ENCODE results near the gene RPL36.

The RPL36 gene

GRCh38 chr19:5690125-5690954, at the start of gene RPL36:
TSS of gene RPL36 (plus strand) at chr19:5690295. CDS start at chr19:5690508, 213 bp downstream.
- H3K4me3 Mint-ChIP-seq, result peak within 1 kb of the TSS; percentile 96 to 99
- ATAC-seq (peak; percentile 62), DNase-seq (peak; percentile 99)
- peak within 1 kb of the TSS; percentile 98 to 99 for H3K27ac Mint-ChIP-seq
- no peaks in the 10 kb centered on the region for H3K9me3 Mint-ChIP-seq
- H3K4me1 Mint-ChIP-seq, result peaks cover 80% of the 10 kb centered on the region
- H3K27me3 Mint-ChIP-seq, result no peaks in the 10 kb centered on the region

- no peak overlapping the region for H3K27ac Mint-ChIP-seq
- H3K4me1 Mint-ChIP-seq, result peaks cover 25% of the 10 kb centered on the region
- H3K27me3 Mint-ChIP-seq, result no peaks in the 10 kb centered on the region
- no peak for ATAC-seq
- no peaks in the 10 kb centered on the region for H3K9me3 Mint-ChIP-seq
- H3K4me3 Mint-ChIP-seq, result no peak overlapping the region
- DNase-seq, result no peak
Measured at GRCh38 chr19:5641171-5641570, 48.9 kb upstream of the RPL36 start.

GRCh38 chr19:5642204-5642603, 47.9 kb upstream of the RPL36 start:
- H3K4me3 Mint-ChIP-seq, result no peak overlapping the region
- no peak overlapping the region for H3K27ac Mint-ChIP-seq
- H3K4me1 Mint-ChIP-seq, result peaks cover 25% of the 10 kb centered on the region
- ATAC-seq, result no peak
- no peaks in the 10 kb centered on the region for H3K9me3 Mint-ChIP-seq
- no peak for DNase-seq
- H3K27me3 Mint-ChIP-seq, result no peaks in the 10 kb centered on the region

GRCh38 chr19:5643060-5643459, 47.0 kb upstream of the RPL36 start:
- Mint-ChIP-seq H3K27ac (no peak overlapping the region), H3K4me3 (no peak overlapping the region), H3K9me3 (no peaks in the 10 kb centered on the region), H3K4me1 (peaks cover 25% of the 10 kb centered on the region), H3K27me3 (no peaks in the 10 kb centered on the region)
- DNase-seq, result no peak
- ATAC-seq, result no peak

GRCh38 chr19:5644037-5644436, 46.1 kb upstream of the RPL36 start:
- Mint-ChIP-seq H3K9me3 (no peaks in the 10 kb centered on the region), H3K4me3 (no peak overlapping the region), H3K27ac (peak overlapping the region; percentile 44 to 83), H3K4me1 (peaks cover 25% of the 10 kb centered on the region), H3K27me3 (no peaks in the 10 kb centered on the region)
- no peak for DNase-seq
- ATAC-seq, result no peak

- ATAC-seq (no peak), DNase-seq (no peak)
- H3K4me3 Mint-ChIP-seq, result no peak overlapping the region
- H3K27ac Mint-ChIP-seq, result peak overlapping the region; percentile 54 to 80
- peaks cover 25% of the 10 kb centered on the region for H3K4me1 Mint-ChIP-seq
- H3K9me3 Mint-ChIP-seq, result no peaks in the 10 kb centered on the region
- H3K27me3 Mint-ChIP-seq, result no peaks in the 10 kb centered on the region
Measured at GRCh38 chr19:5645409-5645808, 44.7 kb upstream of the RPL36 start.

- peaks cover 19% of the 10 kb centered on the region for H3K4me1 Mint-ChIP-seq
- no peaks in the 10 kb centered on the region for H3K9me3 Mint-ChIP-seq
- no peak for ATAC-seq
- no peak overlapping the region for H3K4me3 Mint-ChIP-seq
- H3K27me3 Mint-ChIP-seq, result no peaks in the 10 kb centered on the region
- DNase-seq, result no peak
- H3K27ac Mint-ChIP-seq, result peak overlapping the region; percentile 49 to 78
Measured at GRCh38 chr19:5646703-5647102, 43.4 kb upstream of the RPL36 start.

- ATAC-seq (no peak), DNase-seq (no peak)
- Mint-ChIP-seq H3K9me3 (no peaks in the 10 kb centered on the region), H3K27me3 (no peaks in the 10 kb centered on the region), H3K4me3 (no peak overlapping the region), H3K4me1 (peaks cover 17% of the 10 kb centered on the region), H3K27ac (peak overlapping the region in 1 of 2 donors; percentile 15)
Measured at GRCh38 chr19:5648464-5648863, 41.6 kb upstream of the RPL36 start.

GRCh38 chr19:5651361-5651760, 38.7 kb upstream of the RPL36 start:
- DNase-seq (no peak), ATAC-seq (no peak)
- Mint-ChIP-seq H3K9me3 (no peaks in the 10 kb centered on the region), H3K4me1 (no peaks in the 10 kb centered on the region), H3K27ac (peak overlapping the region in 1 of 2 donors; percentile 84), H3K27me3 (no peaks in the 10 kb centered on the region), H3K4me3 (no peak overlapping the region)

GRCh38 chr19:5652261-5652660, 37.8 kb upstream of the RPL36 start:
- no peak for ATAC-seq
- Mint-ChIP-seq H3K27ac (no peak overlapping the region), H3K27me3 (no peaks in the 10 kb centered on the region), H3K4me3 (no peak overlapping the region), H3K4me1 (no peaks in the 10 kb centered on the region), H3K9me3 (no peaks in the 10 kb centered on the region)
- DNase-seq, result no peak

- Mint-ChIP-seq H3K4me1 (no peaks in the 10 kb centered on the region), H3K4me3 (no peak overlapping the region), H3K27me3 (no peaks in the 10 kb centered on the region), H3K9me3 (no peaks in the 10 kb centered on the region), H3K27ac (peak overlapping the region in 1 of 2 donors; percentile 93)
- DNase-seq (no peak), ATAC-seq (no peak)
Measured at GRCh38 chr19:5654931-5655330, 35.2 kb upstream of the RPL36 start.

- Mint-ChIP-seq H3K27ac (no peak overlapping the region), H3K4me3 (no peak overlapping the region), H3K27me3 (no peaks in the 10 kb centered on the region), H3K4me1 (no peaks in the 10 kb centered on the region), H3K9me3 (no peaks in the 10 kb centered on the region)
- no peak for DNase-seq
- no peak for ATAC-seq
Measured at GRCh38 chr19:5655412-5655811, 34.7 kb upstream of the RPL36 start.

- no peak overlapping the region for H3K27ac Mint-ChIP-seq
- no peak overlapping the region for H3K4me3 Mint-ChIP-seq
- H3K27me3 Mint-ChIP-seq, result no peaks in the 10 kb centered on the region
- DNase-seq (no peak), ATAC-seq (no peak)
- H3K4me1 Mint-ChIP-seq, result peaks cover 21% of the 10 kb centered on the region
- no peaks in the 10 kb centered on the region for H3K9me3 Mint-ChIP-seq
Measured at GRCh38 chr19:5661483-5661882, 28.6 kb upstream of the RPL36 start.

GRCh38 chr19:5663904-5664303, 26.2 kb upstream of the RPL36 start:
- Mint-ChIP-seq H3K4me3 (no peak overlapping the region), H3K9me3 (no peaks in the 10 kb centered on the region), H3K4me1 (peaks cover 31% of the 10 kb centered on the region), H3K27me3 (no peaks in the 10 kb centered on the region), H3K27ac (no peak overlapping the region)
- ATAC-seq (no peak), DNase-seq (no peak)

GRCh38 chr19:5664515-5664914, 25.6 kb upstream of the RPL36 start:
- no peak for DNase-seq
- no peak for ATAC-seq
- H3K27ac Mint-ChIP-seq, result no peak overlapping the region
- no peaks in the 10 kb centered on the region for H3K9me3 Mint-ChIP-seq
- H3K27me3 Mint-ChIP-seq, result no peaks in the 10 kb centered on the region
- peaks cover 31% of the 10 kb centered on the region for H3K4me1 Mint-ChIP-seq
- no peak overlapping the region for H3K4me3 Mint-ChIP-seq

- ATAC-seq (peak; percentile 89), DNase-seq (peak in 1 of 2 donors; percentile 56)
- H3K27me3 Mint-ChIP-seq, result no peaks in the 10 kb centered on the region
- peaks cover 31% of the 10 kb centered on the region for H3K4me1 Mint-ChIP-seq
- H3K27ac Mint-ChIP-seq, result peak overlapping the region; percentile 65 to 82
- H3K9me3 Mint-ChIP-seq, result no peaks in the 10 kb centered on the region
- peak overlapping the region in 1 of 2 donors; percentile 60 for H3K4me3 Mint-ChIP-seq
Measured at GRCh38 chr19:5665781-5666513, 24.1 kb upstream of the RPL36 start.
